ENCODE measurements around the gene H3-3A. TPM values are rescaled to one million over a fixed set of nuclear protein-coding genes. Genes with fewer than 3 reads are reported as not detected.
A peak's percentile ranks its signal among the peaks of the same experiment; 100 is the strongest.

H3-3A gene
- polyA plus RNA-seq, 3 donors = 961 to 1,826 (median 1,812) TPM

GRCh38 chr1:226111098-226111882 is 48.8 kb downstream of the H3-3A start:
- H3K79me2 ChIP-seq (ENCODE audit: insufficient read depth, low read length) = no peaks in the 10 kb centered on the region
- H3K4me2 ChIP-seq (replicated peaks; ENCODE audit: extremely low read depth, low read length, poor library complexity, severe bottlenecking) = peak overlapping the region; percentile 97
- H3K36me3 ChIP-seq (replicated peaks in 1 of 2; ENCODE audit: control insufficient read depth in 1 of 2, insufficient read depth in 2 of 2, low read length in 2 of 2) = no peaks in the 10 kb centered on the region
- Mint-ChIP-seq H3K4me3 (peak overlapping the region; percentile 84 to 90), H3K27me3 (ENCODE audit: low read depth in 3 of 3) (peaks cover 2 to 6% (median 4%) of the 10 kb centered on the region in 3 donors), H3K9me3 (peaks cover 0 to 5% (median 0%) of the 10 kb centered on the region in 7 donors), H3K36me3 (no peaks in the 10 kb centered on the region), H3K27ac (peak overlapping the region in 4 of 7 donors; percentile 30 to 88 (median 48)), H3K4me1 (peaks cover 17% of the 10 kb centered on the region)
- 47% methylated on average over 7 of the region's 11 CpGs for WGBS (ENCODE audit: insufficient coverage)
- no peaks in the 10 kb centered on the region for H3K27me3 ChIP-seq (ENCODE audit: control insufficient read depth in 2 of 2, insufficient read depth in 2 of 2, low read length in 2 of 2)
- peak overlapping the region; percentile 72 for H3K9ac ChIP-seq (ENCODE audit: insufficient read depth, low read length, poor library complexity, severe bottlenecking)
- H3K4me1 ChIP-seq (ENCODE audit: control insufficient read depth in 1 of 2, insufficient read depth in 2 of 2, low read length in 2 of 2) = peaks cover 15 to 22% of the 10 kb centered on the region in 2 donors
- no peak for DNase-seq
- H3K4me3 ChIP-seq (replicated peaks in 1 of 3; ENCODE audit: low read depth in 2 of 3, low read length in 3 of 3) = peak overlapping the region; percentile 49 to 83 (median 71)
- peak overlapping the region; percentile 95 for H2AFZ ChIP-seq (ENCODE audit: insufficient read depth, low read depth, low read length, poor library complexity, severe bottlenecking)
- H4K20me1 ChIP-seq (ENCODE audit: insufficient read depth, low read length) = no peaks in the 10 kb centered on the region
- intact Hi-C loops (cut with micrococcal nuclease) = loop anchor here in 1 of 2 donors (2.0 to 10.0 kb wide), 2 partner anchors 14 to 406 kb away; no protein-coding TSS in a partner anchor
- TF ChIP-seq, protein P1, sequence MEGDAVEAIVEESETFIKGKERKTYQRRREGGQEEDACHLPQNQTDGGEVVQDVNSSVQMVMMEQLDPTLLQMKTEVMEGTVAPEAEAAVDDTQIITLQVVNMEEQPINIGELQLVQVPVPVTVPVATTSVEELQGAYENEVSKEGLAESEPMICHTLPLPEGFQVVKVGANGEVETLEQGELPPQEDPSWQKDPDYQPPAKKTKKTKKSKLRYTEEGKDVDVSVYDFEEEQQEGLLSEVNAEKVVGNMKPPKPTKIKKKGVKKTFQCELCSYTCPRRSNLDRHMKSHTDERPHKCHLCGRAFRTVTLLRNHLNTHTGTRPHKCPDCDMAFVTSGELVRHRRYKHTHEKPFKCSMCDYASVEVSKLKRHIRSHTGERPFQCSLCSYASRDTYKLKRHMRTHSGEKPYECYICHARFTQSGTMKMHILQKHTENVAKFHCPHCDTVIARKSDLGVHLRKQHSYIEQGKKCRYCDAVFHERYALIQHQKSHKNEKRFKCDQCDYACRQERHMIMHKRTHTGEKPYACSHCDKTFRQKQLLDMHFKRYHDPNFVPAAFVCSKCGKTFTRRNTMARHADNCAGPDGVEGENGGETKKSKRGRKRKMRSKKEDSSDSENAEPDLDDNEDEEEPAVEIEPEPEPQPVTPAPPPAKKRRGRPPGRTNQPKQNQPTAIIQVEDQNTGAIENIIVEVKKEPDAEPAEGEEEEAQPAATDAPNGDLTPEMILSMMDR (IDR thresholded peaks at IDR 0.05) = no peak
- no peak overlapping the region for H3K27ac ChIP-seq (ENCODE audit: low read depth in 1 of 2, low read length in 2 of 2)
- H3K9me3 ChIP-seq (replicated peaks in 1 of 2; ENCODE audit: control insufficient read depth in 1 of 2, insufficient read depth in 1 of 2, low read length in 2 of 2) = no peaks in the 10 kb centered on the region

DNA sequence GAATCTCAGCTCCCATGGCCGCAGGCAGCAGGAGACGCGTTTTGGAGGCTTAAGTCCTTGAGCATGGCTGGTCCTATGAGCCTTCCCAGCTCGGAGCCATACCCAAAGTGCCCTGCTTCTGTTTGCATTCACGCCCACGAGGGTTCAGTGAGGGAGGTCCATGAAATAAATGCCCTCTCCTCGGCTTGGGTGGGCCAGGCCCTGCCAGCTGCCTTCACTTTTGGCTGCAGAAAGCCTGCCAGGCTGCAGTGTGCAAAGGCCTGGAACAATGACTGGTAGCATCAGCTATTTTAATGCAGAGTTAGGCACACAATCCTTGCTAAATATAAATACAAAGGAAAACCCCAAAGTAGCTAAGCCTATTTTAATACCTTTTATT is 49.4 kb downstream of the H3-3A start:
- no peaks in the 10 kb centered on the region for H3K36me3 Mint-ChIP-seq
- Histone ChIP-seq H2AFZ (ENCODE audit: insufficient read depth, low read depth, low read length, poor library complexity, severe bottlenecking) (no peak overlapping the region), H3K4me2 (replicated peaks; ENCODE audit: extremely low read depth, low read length, poor library complexity, severe bottlenecking) (no peak overlapping the region), H3K4me1 (ENCODE audit: control insufficient read depth in 1 of 2, insufficient read depth in 2 of 2, low read length in 2 of 2) (peaks cover 15 to 22% of the 10 kb centered on the region in 2 donors), H3K27ac (ENCODE audit: low read depth in 1 of 2, low read length in 2 of 2) (no peak overlapping the region), H3K36me3 (replicated peaks in 1 of 2; ENCODE audit: control insufficient read depth in 1 of 2, insufficient read depth in 2 of 2, low read length in 2 of 2) (no peaks in the 10 kb centered on the region), H3K79me2 (ENCODE audit: insufficient read depth, low read length) (no peaks in the 10 kb centered on the region), H3K4me3 (replicated peaks in 1 of 3; ENCODE audit: low read depth in 2 of 3, low read length in 3 of 3) (no peak overlapping the region), H3K9me3 (replicated peaks in 1 of 2; ENCODE audit: control insufficient read depth in 1 of 2, insufficient read depth in 1 of 2, low read length in 2 of 2) (no peaks in the 10 kb centered on the region), H3K27me3 (ENCODE audit: control insufficient read depth in 2 of 2, insufficient read depth in 2 of 2, low read length in 2 of 2) (no peaks in the 10 kb centered on the region), H3K9ac (ENCODE audit: insufficient read depth, low read length, poor library complexity, severe bottlenecking) (no peak overlapping the region), H4K20me1 (ENCODE audit: insufficient read depth, low read length) (no peaks in the 10 kb centered on the region)
- peaks cover 17% of the 10 kb centered on the region for H3K4me1 Mint-ChIP-seq
- intact Hi-C loops (cut with micrococcal nuclease) = loop anchor here in 1 of 2 donors (2.0 to 10.0 kb wide), 2 partner anchors 13 to 407 kb away; no protein-coding TSS in a partner anchor
- no peak overlapping the region for H3K27ac Mint-ChIP-seq
- TF ChIP-seq, protein P1 (IDR thresholded peaks at IDR 0.05) = no peak
- peaks cover 2 to 10% (median 4%) of the 10 kb centered on the region in 3 donors for H3K27me3 Mint-ChIP-seq (ENCODE audit: low read depth in 3 of 3)
- no peak overlapping the region for H3K4me3 Mint-ChIP-seq
- 97% methylated on average over 7 of the region's 7 CpGs for WGBS (ENCODE audit: insufficient coverage)
- no peak for DNase-seq
- peaks cover 0 to 5% (median 0%) of the 10 kb centered on the region in 7 donors for H3K9me3 Mint-ChIP-seq

Data from CD14-positive monocyte (primary cell).